ENCODE data around the gene FKBP10.

- TF ChIP-seq CTCF (conservative IDR thresholded peaks at IDR 0.05; ENCODE audit: low read length) = no peak
- TF ChIP-seq EZH2phosphoT487 (IDR thresholded peaks at IDR 0.05; ENCODE audit: borderline replicate concordance) = no peak
These were observed 25.8 kb upstream of the FKBP10 start for GRCh38 chr17:41787021-41787418.
